ENCODE measurements around the gene GCKR. TPM values are rescaled to one million over a fixed set of nuclear protein-coding genes. Genes with fewer than 3 reads are reported as not detected.

Gene GCKR
- not detected for total RNA-seq

GRCh38 chr2:27496357-27497287 lies at the start of gene GCKR:
GCKR (plus strand) TSS chr2:27496839; CDS start chr2:27496905, 66 bp downstream.
- peak within 1 kb of the TSS; percentile 69 for H3K4me3 Mint-ChIP-seq
- H3K9me3 Mint-ChIP-seq, result no peaks in the 10 kb centered on the region
- H3K36me3 Mint-ChIP-seq (ENCODE audit: low read depth), result no peaks in the 10 kb centered on the region
- H3K4me1 Mint-ChIP-seq, result no peaks in the 10 kb centered on the region
- ATAC-seq (replicated peaks), result no peak
- H3K27me3 Mint-ChIP-seq, result peaks cover 39% of the 10 kb centered on the region
- no peak within 1 kb of the TSS for H3K27ac Mint-ChIP-seq

GRCh38 chr2:27448381-27448780 lies 48.3 kb upstream of the GCKR start:
- Mint-ChIP-seq H3K4me1 (peaks cover 4% of the 10 kb centered on the region), H3K27me3 (no peaks in the 10 kb centered on the region), H3K27ac (no peak overlapping the region), H3K9me3 (no peaks in the 10 kb centered on the region), H3K36me3 (ENCODE audit: low read depth) (peaks cover 7% of the 10 kb centered on the region), H3K4me3 (no peak overlapping the region)
- ATAC-seq (replicated peaks), result no peak

GRCh38 chr2:27451095-27451494 lies 45.5 kb upstream of the GCKR start:
- Mint-ChIP-seq H3K4me3 (no peak overlapping the region), H3K36me3 (ENCODE audit: low read depth) (no peaks in the 10 kb centered on the region), H3K27me3 (no peaks in the 10 kb centered on the region), H3K27ac (no peak overlapping the region), H3K4me1 (peaks cover 4% of the 10 kb centered on the region), H3K9me3 (no peaks in the 10 kb centered on the region)
- ATAC-seq (replicated peaks), result peak; percentile 76

- Mint-ChIP-seq H3K4me3 (no peak overlapping the region), H3K27ac (peak overlapping the region; percentile 51), H3K9me3 (no peaks in the 10 kb centered on the region), H3K27me3 (no peaks in the 10 kb centered on the region), H3K36me3 (ENCODE audit: low read depth) (peaks cover 3% of the 10 kb centered on the region), H3K4me1 (no peaks in the 10 kb centered on the region)
- ATAC-seq (replicated peaks), result no peak
Observed at GRCh38 chr2:27453968-27454367, 42.7 kb upstream of the GCKR start.

GRCh38 chr2:27461118-27461517 lies 35.5 kb upstream of the GCKR start:
- Mint-ChIP-seq H3K27me3 (no peaks in the 10 kb centered on the region), H3K27ac (no peak overlapping the region), H3K36me3 (ENCODE audit: low read depth) (peaks cover 5% of the 10 kb centered on the region), H3K4me3 (no peak overlapping the region), H3K4me1 (no peaks in the 10 kb centered on the region), H3K9me3 (no peaks in the 10 kb centered on the region)
- no peak for ATAC-seq (replicated peaks)

- H3K36me3 Mint-ChIP-seq (ENCODE audit: low read depth), result no peaks in the 10 kb centered on the region
- H3K27me3 Mint-ChIP-seq, result no peaks in the 10 kb centered on the region
- H3K9me3 Mint-ChIP-seq, result no peaks in the 10 kb centered on the region
- H3K27ac Mint-ChIP-seq, result no peak overlapping the region
- no peaks in the 10 kb centered on the region for H3K4me1 Mint-ChIP-seq
- no peak overlapping the region for H3K4me3 Mint-ChIP-seq
- ATAC-seq (replicated peaks), result no peak
Observed at GRCh38 chr2:27464443-27464842, 32.2 kb upstream of the GCKR start.

GRCh38 chr2:27471961-27472360 lies 24.7 kb upstream of the GCKR start:
- Mint-ChIP-seq H3K27ac (no peak overlapping the region), H3K4me3 (no peak overlapping the region), H3K27me3 (no peaks in the 10 kb centered on the region), H3K4me1 (no peaks in the 10 kb centered on the region), H3K9me3 (no peaks in the 10 kb centered on the region), H3K36me3 (ENCODE audit: low read depth) (peaks cover 24% of the 10 kb centered on the region)
- ATAC-seq (replicated peaks), result no peak

- H3K27ac Mint-ChIP-seq, result no peak overlapping the region
- no peak overlapping the region for H3K4me3 Mint-ChIP-seq
- H3K4me1 Mint-ChIP-seq, result peaks cover 9% of the 10 kb centered on the region
- no peaks in the 10 kb centered on the region for H3K9me3 Mint-ChIP-seq
- H3K27me3 Mint-ChIP-seq, result no peaks in the 10 kb centered on the region
- peaks cover 12% of the 10 kb centered on the region for H3K36me3 Mint-ChIP-seq (ENCODE audit: low read depth)
- ATAC-seq (replicated peaks), result no peak
Observed at GRCh38 chr2:27485496-27485895, 11.1 kb upstream of the GCKR start.

GRCh38 chr2:27489118-27489497 lies 7.5 kb upstream of the GCKR start:
- H3K27ac Mint-ChIP-seq, result peak overlapping the region; percentile 94
- H3K27me3 Mint-ChIP-seq, result peaks cover 4% of the 10 kb centered on the region
- H3K4me3 Mint-ChIP-seq, result peak overlapping the region; percentile 92
- no peak for ATAC-seq (replicated peaks)
- H3K9me3 Mint-ChIP-seq, result no peaks in the 10 kb centered on the region
- H3K4me1 Mint-ChIP-seq, result peaks cover 9% of the 10 kb centered on the region
- H3K36me3 Mint-ChIP-seq (ENCODE audit: low read depth), result no peaks in the 10 kb centered on the region

GRCh38 chr2:27489498-27490397 lies 6.9 kb upstream of the GCKR start, which contains the start of gene IFT172:
IFT172 (minus strand) TSS chr2:27489743; CDS start chr2:27489653, 90 bp downstream.
- peak; percentile 95 for ATAC-seq (replicated peaks)
- H3K9me3 Mint-ChIP-seq, result no peaks in the 10 kb centered on the region
- peaks cover 4% of the 10 kb centered on the region for H3K27me3 Mint-ChIP-seq
- peak within 1 kb of the TSS; percentile 92 for H3K4me3 Mint-ChIP-seq
- peaks cover 9% of the 10 kb centered on the region for H3K4me1 Mint-ChIP-seq
- peak within 1 kb of the TSS; percentile 94 for H3K27ac Mint-ChIP-seq
- H3K36me3 Mint-ChIP-seq (ENCODE audit: low read depth), result no peaks in the 10 kb centered on the region

- Mint-ChIP-seq H3K27me3 (peaks cover 25% of the 10 kb centered on the region), H3K27ac (no peak overlapping the region), H3K4me1 (peaks cover 9% of the 10 kb centered on the region), H3K4me3 (no peak overlapping the region), H3K9me3 (no peaks in the 10 kb centered on the region), H3K36me3 (ENCODE audit: low read depth) (no peaks in the 10 kb centered on the region)
- no peak for ATAC-seq (replicated peaks)
Observed at GRCh38 chr2:27492557-27492956, 4.1 kb upstream of the GCKR start.

GRCh38 chr2:27493948-27494283 lies 2.7 kb upstream of the GCKR start:
- no peak for ATAC-seq (replicated peaks)
- Mint-ChIP-seq H3K9me3 (no peaks in the 10 kb centered on the region), H3K27me3 (peaks cover 35% of the 10 kb centered on the region), H3K36me3 (ENCODE audit: low read depth) (no peaks in the 10 kb centered on the region), H3K27ac (no peak overlapping the region), H3K4me3 (peak overlapping the region; percentile 56), H3K4me1 (peaks cover 9% of the 10 kb centered on the region)

- no peaks in the 10 kb centered on the region for H3K9me3 Mint-ChIP-seq
- no peaks in the 10 kb centered on the region for H3K36me3 Mint-ChIP-seq (ENCODE audit: low read depth)
- H3K27me3 Mint-ChIP-seq, result peaks cover 38% of the 10 kb centered on the region
- H3K27ac Mint-ChIP-seq, result no peak overlapping the region
- peaks cover 8% of the 10 kb centered on the region for H3K4me1 Mint-ChIP-seq
- no peak for ATAC-seq (replicated peaks)
- peak overlapping the region; percentile 56 for H3K4me3 Mint-ChIP-seq
Observed at GRCh38 chr2:27494284-27494943, 2.2 kb upstream of the GCKR start.

- H3K36me3 Mint-ChIP-seq (ENCODE audit: low read depth), result no peaks in the 10 kb centered on the region
- no peak within 1 kb of the TSS for H3K27ac Mint-ChIP-seq
- peak; percentile 65 for ATAC-seq (replicated peaks)
- H3K4me1 Mint-ChIP-seq, result peaks cover 2% of the 10 kb centered on the region
- peak within 1 kb of the TSS; percentile 69 for H3K4me3 Mint-ChIP-seq
- peaks cover 39% of the 10 kb centered on the region for H3K27me3 Mint-ChIP-seq
- H3K9me3 Mint-ChIP-seq, result no peaks in the 10 kb centered on the region
Observed at GRCh38 chr2:27494944-27495554, 1.6 kb upstream of the GCKR start, which contains the start of gene FNDC4. FNDC4 (minus strand) TSS chr2:27495200; CDS start chr2:27494679, 521 bp downstream.
